ENCODE measurements around the gene POU2F2. TPM values are rescaled to one million over a fixed set of nuclear protein-coding genes. Genes with fewer than 3 reads are reported as not detected.

The POU2F2 gene
- total RNA-seq, 2 donors from 2014 or later = 3.4 to 17.4 TPM

- TF ChIP-seq POLR2A (IDR thresholded peaks at IDR 0.05) (no peak), CTCF (IDR thresholded peaks at IDR 0.05) (no peak), POLR2AphosphoS5 (IDR thresholded peaks at IDR 0.05) (no peak)
- H3K27ac ChIP-seq = no peak overlapping the region
Observed at GRCh38 chr19:42131149-42132029, 857 bp downstream of the POU2F2 start.

GRCh38 chr19:42130254-42130573 is 2.0 kb downstream of the POU2F2 start:
- H3K36me3 ChIP-seq = no peaks in the 10 kb centered on the region
- H3K4me1 ChIP-seq (replicated peaks) = no peaks in the 10 kb centered on the region
- intact Hi-C loops (cut with DNase I) = no loop called here
- H3K27me3 ChIP-seq (replicated peaks; ENCODE audit: insufficient read depth) = no peaks in the 10 kb centered on the region
- no peaks in the 10 kb centered on the region for H3K9me3 ChIP-seq
- H3K27ac ChIP-seq = no peak overlapping the region
- H3K4me3 ChIP-seq = no peak overlapping the region
- TF ChIP-seq POLR2AphosphoS5 (IDR thresholded peaks at IDR 0.05) (no peak), CTCF (IDR thresholded peaks at IDR 0.05) (no peak), POLR2A (IDR thresholded peaks at IDR 0.05) (no peak)
- DNase-seq (ENCODE audit: low spot score) = no peak

More at GRCh38 chr19:42131149-42132029, 857 bp downstream of the POU2F2 start:
- H3K9me3 ChIP-seq = no peaks in the 10 kb centered on the region
- H3K4me1 ChIP-seq (replicated peaks) = no peaks in the 10 kb centered on the region
- H3K4me3 ChIP-seq = peak overlapping the region in 1 of 2 donors; percentile 18
- no peaks in the 10 kb centered on the region for H3K36me3 ChIP-seq
- DNase-seq (ENCODE audit: low spot score) = no peak
- no peaks in the 10 kb centered on the region for H3K27me3 ChIP-seq (replicated peaks; ENCODE audit: insufficient read depth)
- 65% methylated on average over 6 of the region's 6 CpGs for WGBS
- intact Hi-C loops (cut with DNase I) = loop anchor here (2.0 kb wide), 1 partner anchor 53 kb away; no protein-coding TSS in a partner anchor

GRCh38 chr19:42129399-42130253 is 2.6 kb downstream of the POU2F2 start:
- Histone ChIP-seq H3K27me3 (replicated peaks; ENCODE audit: insufficient read depth) (no peaks in the 10 kb centered on the region), H3K4me3 (no peak overlapping the region), H3K9me3 (no peaks in the 10 kb centered on the region), H3K4me1 (replicated peaks) (no peaks in the 10 kb centered on the region), H3K36me3 (no peaks in the 10 kb centered on the region), H3K27ac (no peak overlapping the region)
- WGBS = 42% methylated on average over 20 of the region's 20 CpGs
- TF ChIP-seq POLR2A (IDR thresholded peaks at IDR 0.05) (no peak), POLR2AphosphoS5 (IDR thresholded peaks at IDR 0.05) (no peak), CTCF (IDR thresholded peaks at IDR 0.05) (no peak)
- peak; percentile 24 for DNase-seq (ENCODE audit: low spot score)
- intact Hi-C loops (cut with DNase I) = no loop called here

GRCh38 chr19:42126574-42126973 is 5.7 kb downstream of the POU2F2 start:
- Histone ChIP-seq H3K27me3 (replicated peaks; ENCODE audit: insufficient read depth) (no peaks in the 10 kb centered on the region), H3K4me3 (no peak overlapping the region)
- 80% methylated on average over 5 of the region's 5 CpGs for WGBS

More at GRCh38 chr19:42126574-42126973, 5.7 kb downstream of the POU2F2 start:
- intact Hi-C loops (cut with DNase I) = no loop called here
- TF ChIP-seq CTCF (IDR thresholded peaks at IDR 0.05) (no peak), POLR2A (IDR thresholded peaks at IDR 0.05) (no peak), POLR2AphosphoS5 (IDR thresholded peaks at IDR 0.05) (no peak)
- DNase-seq (ENCODE audit: low spot score) = no peak
- Histone ChIP-seq H3K9me3 (no peaks in the 10 kb centered on the region), H3K27ac (no peak overlapping the region), H3K4me1 (replicated peaks) (no peaks in the 10 kb centered on the region), H3K36me3 (no peaks in the 10 kb centered on the region)
